Ureter (tissue), 1 donor: ENCODE data around the gene NFILZ. TPM values are rescaled to one million over a fixed set of nuclear protein-coding genes. Genes with fewer than 3 reads are reported as not detected.

Source experiments
- DNase-seq: peaks from one replicate; pipeline ENCODE4 v3.0.0-alpha.2; 2020; ENCODE audit warnings: low spot score
- total RNA-seq: library from RNA; stranded (reverse); gene quantifications from one replicate; pipeline ENCODE4 v1.2.4, GENCODE V29; 2023
- donor health status: DM: yes; HTN: yes; CAD: no.

NFILZ gene
- total RNA-seq, 1 donor from 2014 or later, result not detected

DNA sequence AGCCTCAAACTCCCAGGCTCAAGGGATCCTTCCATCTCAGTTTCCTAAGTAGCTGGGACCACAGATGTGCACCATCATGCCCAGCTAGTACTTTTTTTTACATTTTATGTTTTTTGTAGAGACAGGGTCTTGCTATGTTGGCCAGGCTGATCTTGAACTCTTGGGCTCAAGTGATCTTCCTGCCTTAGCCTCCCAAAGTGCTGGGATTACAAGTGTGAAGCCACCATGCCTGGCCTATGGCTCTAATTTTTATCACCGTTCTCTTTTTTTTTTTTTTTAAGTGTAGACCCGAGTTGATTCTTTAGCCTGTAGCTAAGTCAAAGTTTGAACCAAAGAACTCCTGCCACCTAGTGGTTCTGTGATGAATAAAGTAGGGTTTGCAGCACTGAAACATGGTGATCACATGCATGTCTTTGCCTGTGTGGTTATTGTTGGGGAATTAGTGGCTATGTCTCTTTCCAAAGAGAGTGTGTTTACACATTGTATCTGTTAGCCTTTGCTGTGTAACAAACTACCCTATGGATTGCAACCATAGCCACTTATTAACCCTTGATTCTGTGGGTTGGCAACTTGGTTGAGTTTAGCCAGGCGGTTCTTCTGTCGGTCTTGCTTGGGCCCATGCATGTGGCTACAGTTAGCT, 11.6 kb downstream of the NFILZ start:
- no peak for DNase-seq

DNA sequence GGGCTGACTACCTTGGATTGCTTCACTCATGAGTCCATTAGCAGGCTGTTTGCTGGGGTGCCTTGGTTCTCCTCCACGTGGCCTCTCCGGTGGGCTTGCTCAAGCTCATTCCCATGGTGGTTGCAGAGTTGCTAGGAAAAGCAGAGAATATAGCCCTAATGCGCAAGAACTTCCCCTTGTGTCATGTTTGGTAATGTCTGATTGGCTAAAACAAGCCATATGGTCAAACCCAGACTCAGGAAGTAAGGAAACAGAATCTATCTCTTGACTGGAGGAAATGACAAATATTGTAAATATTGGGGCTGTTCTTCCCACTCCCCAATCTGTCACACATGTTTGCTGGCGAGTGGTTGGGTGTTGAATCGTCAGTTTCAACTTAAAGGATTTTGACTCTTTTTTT, 12.1 kb downstream of the NFILZ start:
- DNase-seq, result no peak

- DNase-seq, result no peak
These were observed 13.6 kb downstream of the NFILZ start for GRCh38 chr19:8643860-8644653.

DNA sequence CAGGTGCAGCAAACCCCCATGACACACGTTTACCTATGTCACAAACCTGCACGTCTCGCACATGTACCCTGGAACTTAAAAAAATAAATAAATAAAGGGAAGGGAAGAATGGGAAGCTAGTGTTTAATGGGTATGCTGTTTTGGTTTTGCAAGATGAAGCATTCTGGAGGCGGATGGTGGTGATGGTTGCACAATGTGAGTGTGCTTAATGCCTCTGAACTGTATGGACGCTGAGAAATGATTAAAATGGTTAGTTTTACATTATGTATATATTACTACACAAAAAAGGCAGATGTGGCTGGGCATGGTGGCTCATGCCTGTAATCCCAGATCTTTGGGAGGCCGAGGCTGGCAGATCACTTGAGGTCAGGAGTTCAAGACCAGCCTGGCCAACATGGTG, 17.8 kb downstream of the NFILZ start:
- no peak for DNase-seq

DNA sequence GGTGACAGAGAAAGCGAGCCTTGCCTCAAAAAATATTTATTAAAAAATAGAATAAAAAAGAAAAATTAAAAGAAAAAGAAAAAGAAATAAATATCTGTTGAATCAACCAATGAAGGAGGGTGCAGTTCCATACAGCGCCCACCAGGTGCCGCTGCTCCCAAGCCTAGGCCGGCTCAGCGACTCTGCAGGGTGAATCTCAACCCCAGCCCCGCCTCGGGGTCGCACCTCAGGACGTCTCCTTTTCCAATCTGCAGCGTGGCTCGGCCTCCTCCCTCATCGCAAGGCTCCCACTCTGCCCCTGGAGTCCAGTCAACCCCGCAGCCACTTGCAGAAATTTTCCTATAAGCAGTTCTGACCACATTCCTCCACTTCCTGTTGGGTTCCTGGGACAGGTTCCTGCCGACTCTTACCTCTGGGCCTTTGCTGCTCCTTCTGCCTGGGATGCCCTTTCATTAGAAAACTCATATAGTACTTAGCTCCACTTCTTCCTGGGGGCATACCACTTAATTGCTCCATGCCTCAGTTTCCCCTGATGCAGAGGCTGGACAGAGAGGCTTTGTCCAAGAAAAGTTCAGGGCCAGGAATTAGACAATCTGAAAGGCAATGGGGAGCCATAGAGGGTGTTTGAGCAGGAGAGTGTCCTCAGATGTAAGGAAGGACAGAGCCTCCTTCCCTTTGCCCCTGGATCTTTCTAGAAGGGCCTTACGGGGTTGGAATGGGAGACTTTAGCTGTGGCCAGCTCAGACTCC, 24.3 kb downstream of the NFILZ start:
- peak; percentile 58 for DNase-seq

- DNase-seq, result no peak
These were observed 24.9 kb downstream of the NFILZ start for GRCh38 chr19:8655340-8655709.

DNA sequence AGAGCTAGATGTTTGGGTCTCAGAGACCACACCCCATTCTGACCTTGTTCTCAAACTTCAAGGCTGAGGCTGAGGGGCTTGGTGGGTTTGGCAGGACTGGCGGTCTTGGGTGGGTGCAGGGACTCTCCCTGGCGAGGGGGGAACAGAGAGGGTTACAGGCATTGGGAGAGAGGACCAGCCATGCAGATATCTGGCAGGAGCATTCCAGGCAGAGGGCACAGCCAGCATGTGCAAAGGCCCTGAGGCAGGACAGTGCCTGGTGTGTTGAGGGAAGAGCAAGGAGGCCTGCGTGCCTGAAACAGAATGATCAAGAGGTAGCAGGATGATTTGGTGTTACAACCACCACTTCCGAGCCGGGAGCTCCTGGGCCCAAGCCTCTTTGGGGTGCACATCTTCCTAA, 27.4 kb downstream of the NFILZ start:
- no peak for DNase-seq

- DNase-seq, result no peak
These were observed 29.5 kb downstream of the NFILZ start for GRCh38 chr19:8659905-8660304.

- no peak for DNase-seq
These were observed 31.8 kb downstream of the NFILZ start for GRCh38 chr19:8662263-8662662.

DNA sequence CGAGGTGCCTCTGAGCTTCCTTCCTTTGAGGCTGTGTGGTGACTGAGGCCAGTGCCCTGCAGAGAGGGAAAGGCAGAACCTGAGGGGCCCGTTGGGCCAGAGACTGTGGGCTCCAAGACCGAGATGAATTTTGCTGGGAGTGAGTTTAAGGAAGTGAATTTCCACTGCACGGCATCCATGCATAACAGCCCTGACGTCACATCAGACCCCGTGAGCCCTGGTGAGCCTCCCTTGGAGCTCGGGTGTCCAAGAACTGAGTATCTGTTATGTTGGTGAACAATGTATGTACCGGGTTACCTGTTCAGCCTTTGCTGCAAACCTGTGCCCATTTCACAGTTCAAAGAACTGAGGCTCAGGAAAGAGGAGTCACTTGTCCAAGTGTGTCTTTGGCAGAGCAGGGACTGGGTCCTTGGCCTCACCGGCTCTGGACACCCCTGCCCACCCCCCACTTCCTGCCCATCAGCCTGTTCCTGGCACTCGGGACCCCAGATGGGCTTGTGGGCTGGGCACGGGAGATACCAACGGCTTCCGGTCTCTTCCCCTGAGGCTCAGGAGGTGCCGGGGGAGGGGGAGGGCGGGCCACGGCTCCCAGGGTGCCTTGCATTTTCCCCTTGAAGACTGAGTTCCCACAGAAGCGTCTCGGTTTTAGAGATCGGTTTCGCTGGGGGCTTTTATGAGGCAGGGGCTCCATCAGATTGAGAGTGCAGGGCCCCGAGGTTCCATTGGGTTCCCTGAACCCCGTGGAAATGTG, 33.7 kb downstream of the NFILZ start:
- DNase-seq, result no peak

- no peak for DNase-seq
These were observed 34.2 kb downstream of the NFILZ start for GRCh38 chr19:8664671-8665057.

- no peak for DNase-seq
These were observed 35.2 kb downstream of the NFILZ start for GRCh38 chr19:8665468-8666213.

GRCh38 chr19:8666814-8667405, 36.5 kb downstream of the NFILZ start:
- no peak for DNase-seq

- DNase-seq, result no peak
These were observed 43.0 kb downstream of the NFILZ start for GRCh38 chr19:8673276-8673891.

DNA sequence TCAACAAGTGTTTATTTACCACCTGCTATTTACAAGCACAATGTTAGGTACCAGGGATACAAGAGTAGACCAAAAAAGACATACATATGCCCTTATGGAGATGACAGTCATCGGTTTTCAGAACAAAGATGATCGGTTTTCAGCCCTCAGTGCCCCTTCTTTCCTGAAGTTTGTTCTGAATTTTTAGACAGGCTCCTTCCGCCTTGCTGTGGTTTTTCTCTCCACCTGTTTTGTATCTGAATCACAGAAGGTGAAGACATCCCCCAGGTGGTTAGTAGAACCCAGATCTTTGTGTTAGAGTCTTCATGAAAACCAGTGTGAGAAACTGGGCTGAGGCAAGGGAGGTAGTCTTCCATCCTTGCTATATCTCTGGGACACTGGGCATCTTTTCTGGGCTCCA, 44.6 kb downstream of the NFILZ start:
- no peak for DNase-seq

DNA sequence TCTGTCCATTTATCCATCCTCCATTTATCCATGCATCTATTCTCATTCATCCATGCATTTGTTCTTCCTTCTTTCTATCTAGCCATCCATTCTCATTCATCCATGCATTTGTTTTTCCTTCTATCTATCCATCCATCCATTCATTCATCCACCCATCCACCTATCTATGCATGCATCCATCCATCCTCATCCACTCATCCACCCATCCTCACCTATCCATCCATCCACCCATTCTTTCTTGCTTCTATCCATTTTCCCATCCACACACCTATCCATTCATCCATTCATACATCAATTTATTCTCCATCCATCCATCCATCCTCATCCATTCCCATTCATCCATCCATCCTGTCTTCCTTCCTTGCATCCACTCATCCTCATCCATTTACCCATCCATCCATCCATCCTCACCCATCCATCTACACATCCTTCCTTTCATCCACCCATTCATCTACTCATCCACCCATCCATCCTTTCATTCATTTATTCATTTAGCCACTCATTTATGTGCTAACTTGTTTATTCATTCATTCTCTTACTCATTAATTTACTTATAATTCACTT, 47.9 kb downstream of the NFILZ start:
- no peak for DNase-seq
